Stimulated activated effector memory CD8-positive, alpha-beta T cell treated with anti-CD3 and anti-CD28 coated beads, Interleukin-12 subunit alpha, Interleukin-12 subunit beta, amount 100 ng/mL, for 72 hours (primary cell): ENCODE measurements around the gene KCNJ18.
"Not testable (repeated sequence)": the region's sequence is repeated elsewhere in the genome, so short reads cannot be mapped to it uniquely, and the experiment has no call there.

Source experiments
- ATAC-seq: fragments of 150-1000 bp; cut with Tn5 transposase; 2 replicates; pipeline ENCODE4 v1.10.0; 2021
- DNase-seq, 2 donors: peaks; one replicate each; pipeline ENCODE4 v3.0.0; 2021 to 2022; ENCODE audit warnings: low spot score in 2 of 2
- H3K27ac Mint-ChIP-seq: one replicate; pipeline ENCODE4 v1.8.0; 2022; ENCODE audit warnings: mild to moderate bottlenecking, mixed read lengths
- H3K36me3 Mint-ChIP-seq: one replicate; pipeline ENCODE4 v1.8.0; 2022; ENCODE audit warnings: mild to moderate bottlenecking, mixed read lengths
- H3K4me1 Mint-ChIP-seq: one replicate; pipeline ENCODE4 v1.8.0; 2022; ENCODE audit warnings: mixed read lengths
- H3K4me3 Mint-ChIP-seq: one replicate; pipeline ENCODE4 v1.8.0; 2022; ENCODE audit warnings: mild to moderate bottlenecking, mixed read lengths
- H3K9me3 Mint-ChIP-seq: one replicate; pipeline ENCODE4 v1.8.0; 2022; ENCODE audit warnings: mixed read lengths

Gene KCNJ18

DNA sequence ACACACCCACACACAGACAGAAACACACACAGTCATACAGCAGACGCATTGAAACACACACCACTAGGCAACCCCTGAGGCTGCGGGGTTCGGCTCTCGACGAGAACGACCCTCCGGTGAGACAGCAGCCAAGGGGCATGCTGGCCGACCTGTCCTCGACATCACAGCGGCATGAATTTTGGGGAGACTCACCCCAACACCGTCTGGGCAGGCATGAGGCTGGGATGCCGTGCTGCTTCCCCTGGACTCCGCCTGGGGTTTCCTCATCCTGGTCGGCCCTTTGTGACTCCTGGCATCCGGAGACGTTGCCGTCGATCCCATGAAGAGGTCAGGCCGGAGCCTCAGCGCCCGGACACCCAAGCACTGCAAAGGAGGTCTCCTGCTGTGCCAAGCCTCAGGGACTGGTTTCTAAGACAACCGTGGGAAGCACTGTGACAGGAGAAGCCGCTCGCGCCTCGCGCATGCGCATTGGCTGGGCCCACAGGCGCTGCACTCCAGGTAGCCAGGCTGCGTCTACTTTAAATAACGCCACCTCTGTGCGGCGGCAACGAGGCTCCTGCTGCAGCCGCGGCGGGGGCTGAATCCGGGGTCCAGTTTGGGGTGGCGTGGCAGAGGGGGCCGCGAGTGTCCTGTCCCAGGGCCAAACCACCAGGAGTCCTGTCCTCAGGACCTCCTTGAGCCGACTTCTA lies 13.8 kb upstream of the KCNJ18 start:
- ATAC-seq: no peak
- Mint-ChIP-seq H3K27ac (no peak overlapping the region), H3K4me1 (peaks cover 7% of the 10 kb centered on the region), H3K9me3 (peaks cover 6% of the 10 kb centered on the region), H3K36me3 (no peaks in the 10 kb centered on the region), H3K4me3 (no peak overlapping the region)
- no peak for DNase-seq

DNA sequence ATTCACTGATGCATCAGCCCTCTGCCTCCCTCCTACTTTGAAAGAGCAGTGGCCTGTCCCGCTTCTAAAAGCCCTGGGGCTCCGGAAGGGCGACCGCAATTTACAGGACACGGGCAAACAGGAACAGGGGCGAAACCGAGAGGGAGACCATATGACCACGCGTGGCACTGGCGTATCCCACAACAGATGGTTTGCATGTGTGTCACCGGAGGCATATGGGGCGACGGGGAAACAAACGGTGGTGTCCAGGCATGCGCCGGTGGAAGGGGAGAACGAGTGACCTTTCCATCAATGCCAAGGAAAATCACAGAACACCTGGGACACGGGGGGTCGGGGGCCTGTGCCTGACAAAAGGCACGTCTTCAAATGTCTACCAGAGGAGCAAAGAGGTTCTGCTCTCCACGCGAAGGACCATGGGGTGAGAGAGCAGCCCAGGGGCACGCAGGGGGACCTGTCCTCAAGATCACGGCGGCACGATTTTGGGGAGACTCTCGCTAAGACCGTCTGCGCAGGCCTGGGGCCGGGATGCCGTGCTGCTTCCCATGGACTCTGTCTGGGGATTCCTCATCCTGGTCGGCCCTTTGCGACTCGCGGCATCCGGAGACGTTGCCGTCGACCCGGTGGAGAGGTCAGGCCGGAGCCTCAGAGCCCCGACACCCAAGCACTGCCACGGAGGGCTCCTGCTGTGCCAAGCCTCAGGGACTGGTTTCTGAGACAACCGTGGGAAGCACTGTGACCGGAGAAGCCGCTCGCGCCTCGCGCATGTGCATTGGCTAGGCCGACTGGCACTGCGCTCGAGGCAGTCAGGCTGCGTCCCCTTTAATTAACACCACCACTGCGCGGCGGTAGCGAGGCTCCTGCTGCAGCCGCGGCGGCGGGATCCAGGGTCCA lies 12.8 kb upstream of the KCNJ18 start:
- H3K4me1 Mint-ChIP-seq: peaks cover 7% of the 10 kb centered on the region
- no peak for ATAC-seq
- H3K27ac Mint-ChIP-seq: no peak overlapping the region
- DNase-seq: no peak
- no peak overlapping the region for H3K4me3 Mint-ChIP-seq
- H3K9me3 Mint-ChIP-seq: peaks cover 4% of the 10 kb centered on the region
- H3K36me3 Mint-ChIP-seq: no peaks in the 10 kb centered on the region

DNA sequence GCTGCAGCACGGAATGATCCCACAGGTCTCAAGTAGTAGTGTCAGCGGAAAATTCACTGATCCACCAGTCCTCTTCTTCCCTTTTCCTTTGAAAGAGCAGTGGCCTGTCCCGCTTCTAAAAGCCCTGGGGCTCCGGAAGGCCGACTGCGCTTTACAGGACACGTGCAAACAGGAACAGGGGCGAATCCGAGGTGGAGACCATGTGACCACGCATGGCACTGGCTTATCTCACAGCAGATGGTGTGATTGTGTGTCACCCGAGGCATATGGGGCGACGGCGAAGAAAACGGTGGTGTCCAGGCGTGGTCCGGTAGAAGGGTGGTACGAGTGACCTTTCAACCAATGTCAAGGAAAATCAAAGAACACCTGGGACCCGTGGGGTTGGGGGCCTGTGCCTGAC lies 12.0 kb upstream of the KCNJ18 start:
- ATAC-seq: no peak
- H3K9me3 Mint-ChIP-seq: peaks cover 4% of the 10 kb centered on the region
- no peaks in the 10 kb centered on the region for H3K36me3 Mint-ChIP-seq
- no peak overlapping the region for H3K27ac Mint-ChIP-seq
- peaks cover 7% of the 10 kb centered on the region for H3K4me1 Mint-ChIP-seq
- DNase-seq: no peak
- H3K4me3 Mint-ChIP-seq: no peak overlapping the region

- H3K4me1 Mint-ChIP-seq, H3K4me3 Mint-ChIP-seq, ATAC-seq, H3K9me3 Mint-ChIP-seq, DNase-seq, H3K27ac Mint-ChIP-seq, H3K36me3 Mint-ChIP-seq: not testable (repeated sequence)
Observed at GRCh38 chr17:21680850-21681351, 11.4 kb upstream of the KCNJ18 start.

DNA sequence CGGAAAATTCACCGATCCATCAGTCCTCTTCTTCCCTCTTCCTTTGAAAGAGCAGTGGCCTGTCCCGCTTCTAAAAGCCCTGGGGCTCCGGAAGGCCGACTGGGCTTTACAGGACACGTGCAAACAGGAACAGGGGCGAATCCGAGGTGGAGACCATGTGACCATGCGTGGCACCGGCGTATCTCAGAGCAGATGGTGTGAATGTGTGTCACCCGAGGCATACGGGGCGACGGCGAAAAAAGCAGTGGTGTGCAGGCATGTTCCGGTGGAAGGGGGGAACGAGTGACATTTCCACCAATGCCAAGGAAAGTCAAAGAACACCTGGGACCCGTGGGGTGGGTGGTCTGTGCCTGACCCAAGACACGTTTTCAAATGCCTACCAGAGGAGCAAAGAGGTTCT lies 10.7 kb upstream of the KCNJ18 start:
- H3K9me3 Mint-ChIP-seq, H3K4me1 Mint-ChIP-seq: not testable (repeated sequence)

GRCh38 chr17:21682130-21682529 lies 10.2 kb upstream of the KCNJ18 start:
- not testable (repeated sequence) for ATAC-seq, DNase-seq, H3K9me3 Mint-ChIP-seq, H3K36me3 Mint-ChIP-seq, H3K27ac Mint-ChIP-seq, H3K4me3 Mint-ChIP-seq, H3K4me1 Mint-ChIP-seq

More for the DNA sequence above, 10.7 kb upstream of the KCNJ18 start:
- H3K36me3 Mint-ChIP-seq, H3K4me3 Mint-ChIP-seq, H3K27ac Mint-ChIP-seq, ATAC-seq, DNase-seq: not testable (repeated sequence)

DNA sequence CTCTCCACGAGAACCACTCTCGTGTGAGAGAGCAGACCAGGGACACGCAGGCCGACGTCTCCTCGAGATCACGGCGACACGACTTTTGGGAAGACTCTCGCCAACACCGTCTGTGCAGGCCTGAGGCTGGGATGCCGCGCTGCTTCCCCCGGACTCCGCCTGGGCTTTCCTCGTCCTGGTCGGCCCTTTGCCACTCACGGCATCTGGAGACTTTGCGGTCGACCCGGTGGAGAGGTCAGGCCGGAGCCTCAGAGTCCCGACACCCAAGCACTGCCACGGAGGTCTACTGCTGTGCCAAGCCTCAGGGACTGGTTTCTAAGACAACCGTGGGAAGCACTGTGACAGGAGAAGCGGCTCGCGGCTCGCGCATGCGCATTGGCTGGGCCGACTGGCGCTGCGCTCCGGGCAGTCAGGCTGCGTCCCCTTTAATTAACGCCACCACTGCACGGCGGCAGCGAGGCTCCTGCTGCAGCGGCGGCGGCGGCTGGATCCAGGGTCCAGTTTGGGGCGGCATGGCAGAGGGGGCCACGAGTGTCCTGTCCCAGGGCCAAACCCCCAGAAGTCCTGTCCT lies 9.1 kb upstream of the KCNJ18 start:
- not testable (repeated sequence) for ATAC-seq, DNase-seq, H3K36me3 Mint-ChIP-seq

DNA sequence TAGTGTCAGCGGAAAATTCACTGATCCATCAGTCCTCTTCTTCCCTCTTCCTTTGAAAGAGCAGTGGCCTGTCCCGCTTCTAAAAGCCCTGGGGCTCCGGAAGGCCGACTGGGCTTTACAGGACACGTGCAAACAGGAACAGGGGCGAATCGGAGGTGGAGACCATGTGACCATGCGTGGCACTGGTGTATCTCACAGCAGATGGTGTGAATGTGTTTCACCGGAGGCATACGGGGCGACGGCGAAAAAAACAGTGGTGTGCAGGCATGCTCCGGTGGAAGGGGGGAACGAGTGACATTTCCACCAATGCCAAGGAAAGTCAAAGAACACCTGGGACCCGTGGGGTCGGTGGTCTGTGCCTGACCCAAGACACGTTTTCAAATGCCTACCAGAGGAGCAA lies 8.4 kb upstream of the KCNJ18 start:
- not testable (repeated sequence) for H3K4me1 Mint-ChIP-seq, H3K9me3 Mint-ChIP-seq, ATAC-seq, H3K36me3 Mint-ChIP-seq, DNase-seq, H3K4me3 Mint-ChIP-seq, H3K27ac Mint-ChIP-seq

More for the DNA sequence above, 9.1 kb upstream of the KCNJ18 start:
- H3K4me1 Mint-ChIP-seq, H3K9me3 Mint-ChIP-seq, H3K27ac Mint-ChIP-seq, H3K4me3 Mint-ChIP-seq: not testable (repeated sequence)

GRCh38 chr17:21684384-21684783 lies 7.9 kb upstream of the KCNJ18 start:
- not testable (repeated sequence) for H3K27ac Mint-ChIP-seq, H3K9me3 Mint-ChIP-seq, ATAC-seq, H3K36me3 Mint-ChIP-seq, H3K4me3 Mint-ChIP-seq, H3K4me1 Mint-ChIP-seq, DNase-seq

DNA sequence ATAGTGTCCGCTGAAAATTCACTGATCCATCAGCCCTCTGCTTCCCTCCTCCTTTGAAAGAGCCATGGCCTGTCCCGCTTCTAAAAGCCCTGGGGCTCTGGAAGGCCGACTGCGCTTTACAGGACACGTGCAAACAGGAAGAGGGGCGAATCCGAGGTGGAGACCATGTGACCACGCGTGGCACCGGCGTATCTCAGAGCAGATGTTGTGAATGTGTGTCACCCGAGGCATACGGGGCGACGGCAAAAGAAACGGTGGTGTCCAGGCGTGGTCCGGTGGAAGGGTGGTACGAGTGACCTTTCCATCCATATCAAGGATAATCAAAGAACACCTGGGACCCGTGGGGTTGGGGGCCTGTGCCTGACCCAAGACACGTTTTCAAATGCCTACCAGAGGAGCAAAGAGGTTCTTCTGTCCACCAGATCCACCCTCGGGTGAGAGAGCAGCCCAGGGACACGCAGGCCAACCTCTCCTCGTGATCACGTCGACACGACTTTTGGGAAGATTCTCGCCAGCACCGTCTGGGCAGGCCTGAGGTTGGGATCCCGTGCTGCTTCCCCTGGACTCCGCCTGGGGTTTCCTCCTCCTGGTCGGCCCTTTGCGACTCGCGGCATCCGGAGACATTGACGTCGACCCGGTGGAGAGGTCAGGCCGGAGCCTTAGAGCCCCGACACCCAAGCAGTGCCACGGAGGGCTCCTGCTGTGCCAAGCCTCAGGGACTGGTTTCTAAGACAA lies 7.1 kb upstream of the KCNJ18 start:
- H3K4me3 Mint-ChIP-seq, H3K36me3 Mint-ChIP-seq, ATAC-seq: not testable (repeated sequence)

GRCh38 chr17:21686165-21687015 lies 5.9 kb upstream of the KCNJ18 start:
- H3K27ac Mint-ChIP-seq: no peak overlapping the region

More for the DNA sequence above, 7.1 kb upstream of the KCNJ18 start:
- H3K9me3 Mint-ChIP-seq, H3K4me1 Mint-ChIP-seq, H3K27ac Mint-ChIP-seq, DNase-seq: not testable (repeated sequence)

DNA sequence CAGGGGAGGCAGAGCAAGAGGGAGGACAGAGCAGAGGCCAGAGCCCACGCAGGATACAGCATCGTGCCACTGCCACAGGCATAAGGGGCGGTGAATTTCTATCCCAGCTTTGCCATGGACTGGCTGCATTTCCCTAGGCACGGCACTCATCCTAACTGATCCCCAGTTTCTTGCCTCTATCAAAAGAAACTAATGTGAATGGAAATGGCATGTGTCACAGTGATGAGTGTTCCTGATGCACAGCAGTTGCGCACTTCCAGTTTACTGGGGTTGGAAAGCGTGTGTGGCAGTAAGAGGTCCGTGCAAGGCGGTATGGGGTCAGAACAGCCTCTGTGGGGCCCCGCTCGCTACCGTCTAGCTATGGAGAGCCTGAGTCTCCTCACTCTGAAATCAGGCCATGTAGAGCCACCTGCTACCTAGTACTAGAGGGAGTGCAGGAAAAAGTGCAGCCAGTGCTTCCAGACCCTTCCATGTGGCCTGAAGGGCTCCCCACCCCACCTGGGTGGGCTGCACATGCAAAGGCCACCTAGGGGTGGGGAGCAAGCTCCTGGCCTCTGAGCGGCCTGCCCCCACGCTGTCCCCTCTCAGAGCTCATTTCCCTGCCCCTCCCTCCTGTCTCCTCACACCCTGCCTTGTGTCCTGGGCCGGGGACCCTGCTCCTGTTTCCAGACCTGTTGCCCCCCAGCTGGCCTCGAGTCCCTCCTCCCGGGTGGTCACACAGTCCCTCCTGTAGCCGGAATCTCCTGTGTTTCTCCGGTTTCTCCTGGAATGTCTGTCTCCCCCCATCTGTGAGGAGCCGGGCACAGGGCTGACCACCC lies 5.0 kb upstream of the KCNJ18 start:
- Mint-ChIP-seq H3K36me3 (no peaks in the 10 kb centered on the region), H3K4me3 (no peak overlapping the region), H3K9me3 (peaks cover 3% of the 10 kb centered on the region), H3K4me1 (no peaks in the 10 kb centered on the region), H3K27ac (no peak overlapping the region)
- DNase-seq (no peak), ATAC-seq (peak; percentile 31)

More at GRCh38 chr17:21686165-21687015, 5.9 kb upstream of the KCNJ18 start:
- H3K9me3 Mint-ChIP-seq: peaks cover 3% of the 10 kb centered on the region
- no peak overlapping the region for H3K4me3 Mint-ChIP-seq
- ATAC-seq: no peak
- H3K4me1 Mint-ChIP-seq: no peaks in the 10 kb centered on the region
- no peaks in the 10 kb centered on the region for H3K36me3 Mint-ChIP-seq
- DNase-seq: no peak

GRCh38 chr17:21688293-21688949 lies 3.9 kb upstream of the KCNJ18 start:
- no peak overlapping the region for H3K27ac Mint-ChIP-seq
- H3K4me3 Mint-ChIP-seq: no peak overlapping the region
- H3K36me3 Mint-ChIP-seq: no peaks in the 10 kb centered on the region
- no peak for ATAC-seq
- DNase-seq: no peak
- H3K9me3 Mint-ChIP-seq: peaks cover 3% of the 10 kb centered on the region
- H3K4me1 Mint-ChIP-seq: no peaks in the 10 kb centered on the region
